ENCODE measurements around the gene SLC15A4.

SLC15A4 gene

DNA sequence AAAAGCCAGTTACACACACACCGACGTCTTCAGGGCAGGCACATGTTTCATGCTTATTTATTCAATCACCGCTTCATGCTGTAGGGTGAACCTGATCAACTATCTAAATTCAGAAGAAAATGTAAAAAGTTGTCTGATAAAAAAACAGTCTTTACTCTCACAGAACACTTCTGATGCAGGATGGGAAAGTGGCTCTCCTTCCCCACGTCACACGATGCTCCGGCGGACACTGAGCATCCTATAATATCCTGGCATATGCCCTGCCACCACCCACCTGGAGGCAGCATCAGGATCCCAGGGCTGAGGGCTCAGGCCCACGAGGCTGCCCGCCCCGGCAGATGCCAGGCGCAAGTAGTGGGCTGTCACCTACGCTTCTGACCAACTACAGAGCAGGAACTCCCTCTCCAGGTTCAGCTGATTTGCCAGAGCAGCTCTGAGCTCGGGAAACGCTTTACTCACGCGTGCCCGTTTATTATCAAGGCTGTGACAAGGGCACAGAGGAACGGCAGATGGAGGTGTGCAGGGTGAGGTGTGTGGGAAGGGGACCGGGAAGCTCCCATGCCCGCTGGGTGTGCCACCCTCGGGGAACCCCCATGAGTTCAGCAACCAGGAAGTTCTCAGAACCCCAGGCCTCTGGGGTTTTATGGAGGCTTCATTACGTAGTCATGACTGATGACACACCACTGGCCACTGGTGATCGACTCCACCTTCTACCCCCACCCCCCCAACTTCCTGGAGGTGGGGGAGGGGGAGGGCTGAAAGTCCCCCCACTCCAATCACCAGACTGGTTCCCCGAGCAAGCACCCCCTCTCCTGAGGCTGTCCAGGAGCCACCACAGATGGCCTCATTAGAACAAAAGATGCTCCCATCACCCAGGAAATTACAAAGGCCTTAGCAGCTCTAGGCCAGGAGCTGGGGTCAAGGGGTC lies 32.1 kb downstream of the SLC15A4 start:
- no peak for DNase-seq

DNA sequence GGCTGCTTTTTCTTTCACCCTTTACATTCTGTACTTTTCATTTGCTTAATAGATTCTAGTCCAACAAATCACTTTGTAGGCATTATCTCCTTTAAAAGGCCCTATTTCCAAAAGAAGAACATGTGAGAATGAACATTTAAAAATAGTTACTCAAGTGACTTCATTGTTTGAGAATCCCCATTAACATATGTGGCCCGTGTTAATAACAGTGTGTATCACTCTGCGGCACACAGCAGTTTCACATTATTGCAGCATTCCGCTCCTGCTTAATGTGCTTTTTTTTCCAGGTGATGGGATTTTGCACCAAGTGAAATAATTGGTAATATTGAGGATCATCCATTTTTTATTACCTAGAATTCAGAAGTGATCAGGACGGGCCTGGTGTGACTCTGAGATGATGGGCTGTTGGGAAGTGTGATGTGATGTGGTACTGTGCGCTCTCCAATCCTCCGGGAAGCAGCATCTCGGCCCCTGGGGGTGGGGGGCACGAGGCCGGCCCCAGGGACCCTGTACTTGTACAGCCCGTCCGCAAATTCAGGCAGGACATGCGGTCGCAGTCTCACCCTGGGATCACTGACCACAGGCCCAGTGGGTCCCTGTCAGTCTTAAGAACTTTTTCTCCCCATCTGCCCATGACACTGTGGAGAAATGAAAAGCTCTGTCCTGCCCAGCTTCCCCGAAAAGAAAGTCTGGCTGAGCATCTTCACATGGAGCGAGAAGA lies 32.9 kb downstream of the SLC15A4 start:
- DNase-seq: no peak

DNA sequence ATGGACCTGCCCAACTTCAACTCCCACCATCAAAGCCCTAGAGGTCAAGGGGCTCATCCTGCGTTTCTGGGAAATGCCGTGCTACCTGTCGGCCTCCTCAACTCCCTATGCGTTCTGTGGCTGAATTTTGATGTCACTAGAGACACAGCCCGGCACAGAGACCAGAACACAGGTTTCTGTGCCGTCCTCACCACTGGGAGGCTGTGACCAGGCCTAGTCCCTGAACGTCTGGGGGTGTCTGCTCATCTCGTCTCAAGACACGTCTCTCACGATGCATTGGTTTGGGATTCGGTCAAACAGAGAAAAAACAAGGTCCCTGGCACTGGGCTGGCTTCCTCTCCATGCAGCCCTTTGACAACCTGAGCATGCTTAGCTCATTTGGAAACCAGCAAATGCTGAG lies 33.5 kb downstream of the SLC15A4 start:
- no peak for DNase-seq

DNA sequence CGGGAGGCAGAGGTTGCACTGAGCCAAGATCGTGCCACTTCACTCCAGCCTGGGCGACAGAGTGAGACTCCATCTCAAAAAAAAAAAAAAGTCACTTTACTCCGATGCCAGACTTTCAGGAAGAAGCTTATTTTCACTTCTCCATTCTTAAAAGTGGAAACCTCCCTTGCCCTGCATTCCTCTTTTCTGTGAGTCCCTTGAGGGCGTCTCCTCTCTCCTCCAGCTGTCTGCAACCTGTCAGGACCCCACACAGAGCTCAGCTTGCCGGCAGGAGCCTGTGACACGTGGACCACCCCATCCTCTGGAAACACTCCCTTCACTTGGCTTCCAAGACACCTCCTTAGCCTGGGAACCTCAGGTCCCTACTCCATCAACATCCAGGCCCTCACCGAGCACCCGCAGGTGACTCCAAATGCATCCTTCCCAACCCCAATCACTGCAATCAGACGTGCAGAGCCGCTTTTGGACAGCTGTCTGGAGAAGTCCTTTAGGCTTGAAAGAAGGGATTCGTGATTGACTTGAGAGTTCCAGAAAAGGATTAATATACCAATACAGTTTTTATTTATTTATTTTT lies 34.3 kb downstream of the SLC15A4 start:
- no peak for DNase-seq

DNA sequence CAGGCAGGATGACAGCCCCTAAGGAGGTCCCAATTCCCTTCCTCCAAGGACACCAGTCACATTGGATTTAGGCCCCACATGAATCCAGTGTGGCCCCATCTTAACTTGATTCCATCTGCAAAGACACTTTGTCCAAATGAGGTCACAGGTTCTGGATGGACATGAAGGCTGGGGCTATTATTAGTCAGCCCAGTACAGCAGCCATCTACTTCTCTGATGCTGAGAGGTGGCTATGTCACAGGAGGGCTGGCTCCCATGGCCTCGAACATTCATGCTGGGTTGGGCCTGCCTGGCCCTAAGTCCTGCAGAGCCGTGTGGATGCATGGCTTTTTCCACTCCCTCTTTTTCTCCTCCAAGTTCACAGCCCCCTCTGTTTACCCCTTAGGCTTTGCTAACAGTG lies 35.9 kb downstream of the SLC15A4 start:
- DNase-seq: no peak

DNA sequence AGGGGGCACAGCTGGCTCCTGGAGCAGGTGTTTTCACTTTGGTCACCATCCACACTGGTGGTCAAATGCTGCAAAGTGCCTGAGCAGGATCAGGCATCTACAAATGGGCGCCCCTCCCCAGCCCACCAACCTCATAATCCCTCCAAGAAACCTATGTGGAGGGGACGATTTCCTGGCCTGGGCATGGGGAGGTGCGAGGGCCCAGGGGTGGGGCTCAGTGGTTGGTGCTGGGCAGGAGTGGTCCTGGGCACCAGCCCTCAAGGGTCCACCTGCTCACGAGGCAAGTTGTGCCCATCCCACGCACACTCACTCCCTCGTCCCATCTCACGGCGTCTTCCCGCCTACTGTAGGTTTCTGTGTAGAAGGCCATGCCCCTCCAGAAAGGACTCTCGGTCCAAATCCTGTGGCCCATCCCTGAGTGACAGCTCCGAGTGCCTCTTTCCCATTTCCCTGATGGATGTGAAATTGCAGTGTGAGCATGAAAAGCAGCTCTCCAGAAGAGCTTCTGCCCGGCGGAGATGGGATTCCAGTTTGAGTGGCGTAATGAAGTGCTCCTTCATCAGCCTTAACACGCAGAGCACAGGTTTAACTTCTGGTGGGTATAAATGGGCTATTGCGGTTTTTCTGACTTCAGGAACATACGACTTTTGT lies 36.9 kb downstream of the SLC15A4 start:
- no peak for DNase-seq

DNA sequence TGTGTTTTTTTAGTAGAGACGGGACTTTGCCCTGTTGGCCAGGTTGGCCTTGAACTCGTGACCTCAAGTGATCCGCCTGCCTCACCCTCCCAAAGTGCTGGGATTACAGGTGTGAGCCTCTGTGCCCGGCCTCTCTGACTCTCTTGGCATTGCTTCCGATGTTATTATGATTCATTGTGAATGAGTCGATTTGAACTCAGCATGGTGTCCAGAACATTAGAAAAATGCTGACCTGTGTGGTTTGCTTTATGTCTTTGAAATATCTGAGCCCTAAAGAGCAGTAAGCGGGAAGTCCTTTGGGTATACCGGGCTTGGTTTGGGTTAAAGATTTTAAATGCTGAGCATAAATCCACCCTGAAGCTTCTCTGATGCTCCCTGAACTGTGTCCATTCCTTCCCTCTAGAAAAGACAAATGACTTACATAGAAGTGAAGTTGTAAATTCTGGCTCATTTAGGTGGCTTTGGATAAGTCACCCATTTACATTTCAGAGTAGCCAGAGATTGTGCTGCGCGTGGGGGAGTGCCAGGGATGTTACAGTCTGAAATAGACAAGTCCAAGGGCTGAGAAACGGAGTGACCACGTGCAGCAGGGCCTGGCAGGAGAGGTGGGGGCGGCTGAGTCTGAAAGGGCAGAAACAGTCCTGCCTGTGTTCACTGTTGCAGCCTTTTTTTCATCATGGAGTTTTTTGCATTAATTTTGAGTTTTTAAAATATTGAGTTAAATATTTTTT lies 39.6 kb downstream of the SLC15A4 start:
- DNase-seq: no peak

DNA sequence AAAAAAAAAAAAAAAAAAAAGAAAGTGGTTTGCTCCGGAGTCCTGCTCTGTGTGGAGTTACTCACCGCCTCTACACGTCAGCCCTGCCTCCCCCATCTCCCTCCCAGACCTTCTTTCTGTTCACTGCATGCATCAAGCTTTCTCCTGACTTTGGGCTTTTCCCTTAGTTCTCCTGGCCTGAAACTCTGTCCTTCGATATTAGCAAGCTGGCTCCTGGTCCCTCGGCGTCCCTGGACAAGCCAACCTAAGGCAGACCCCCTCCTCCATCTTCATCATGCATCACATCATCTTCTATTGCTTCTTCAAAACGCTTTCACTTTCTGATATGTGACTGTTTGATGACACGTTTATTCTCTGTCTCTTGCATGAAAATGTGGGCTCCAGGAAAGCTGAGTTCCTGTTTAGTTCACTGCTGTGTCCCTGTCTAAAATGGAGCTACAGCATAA lies 40.6 kb downstream of the SLC15A4 start:
- no peak for DNase-seq

DNA sequence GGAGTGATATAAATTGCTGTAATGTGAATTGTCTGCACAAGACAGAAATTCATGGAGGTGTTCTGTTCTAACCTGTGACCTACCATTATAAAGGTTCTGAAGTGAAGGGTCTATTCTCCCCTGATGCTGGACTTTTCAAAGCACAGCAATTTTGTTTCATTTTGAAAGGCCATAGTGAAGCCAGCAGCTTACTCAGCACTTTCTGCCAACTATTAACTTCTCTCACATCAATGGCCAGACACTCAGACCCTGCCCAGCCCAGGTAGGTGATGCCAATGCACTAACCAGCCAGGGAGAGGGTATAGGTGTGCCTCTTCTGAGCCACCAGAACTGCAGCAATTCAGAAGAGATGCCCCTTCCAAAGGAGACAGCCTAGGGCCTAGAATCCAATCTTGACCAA lies 43.9 kb downstream of the SLC15A4 start:
- no peak for DNase-seq

DNA sequence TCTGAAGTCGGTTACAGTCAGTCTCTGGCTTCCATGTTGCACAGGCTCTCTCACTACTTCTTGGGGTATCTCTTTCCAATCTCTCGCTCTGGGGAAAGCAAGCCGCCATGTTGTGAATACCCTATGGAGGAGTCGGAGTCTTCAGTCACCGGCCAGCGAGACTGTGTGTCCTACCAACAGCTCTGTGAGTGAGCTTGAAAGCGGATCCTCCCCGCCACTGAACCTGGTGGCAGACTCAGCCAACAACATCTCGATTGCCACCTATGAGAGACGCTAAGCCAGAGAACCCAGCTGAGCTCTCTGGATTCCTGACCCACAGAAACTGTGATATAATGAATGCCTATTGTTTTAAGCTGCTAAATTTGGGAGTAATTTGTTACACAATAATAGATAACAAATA lies 51.5 kb downstream of the SLC15A4 start:
- DNase-seq: no peak

DNA sequence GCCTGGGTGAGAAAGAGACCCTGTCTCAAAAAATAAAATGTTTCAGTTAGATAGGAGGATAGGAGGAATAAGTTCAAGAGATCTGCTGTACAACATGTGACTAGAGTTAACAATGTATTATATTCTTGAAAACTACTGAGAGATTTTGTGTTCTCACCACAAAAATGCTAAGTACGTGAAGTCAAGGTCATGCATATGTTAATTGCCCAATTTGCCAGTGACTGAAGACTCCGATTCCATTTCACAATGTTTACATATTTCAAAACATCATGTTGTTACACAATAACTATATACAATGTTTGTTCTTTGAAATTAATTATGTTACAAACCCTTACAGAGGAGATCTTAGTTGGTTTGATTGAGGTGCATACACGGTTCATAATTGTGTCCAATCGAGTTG lies 52.1 kb downstream of the SLC15A4 start:
- DNase-seq: no peak

DNA sequence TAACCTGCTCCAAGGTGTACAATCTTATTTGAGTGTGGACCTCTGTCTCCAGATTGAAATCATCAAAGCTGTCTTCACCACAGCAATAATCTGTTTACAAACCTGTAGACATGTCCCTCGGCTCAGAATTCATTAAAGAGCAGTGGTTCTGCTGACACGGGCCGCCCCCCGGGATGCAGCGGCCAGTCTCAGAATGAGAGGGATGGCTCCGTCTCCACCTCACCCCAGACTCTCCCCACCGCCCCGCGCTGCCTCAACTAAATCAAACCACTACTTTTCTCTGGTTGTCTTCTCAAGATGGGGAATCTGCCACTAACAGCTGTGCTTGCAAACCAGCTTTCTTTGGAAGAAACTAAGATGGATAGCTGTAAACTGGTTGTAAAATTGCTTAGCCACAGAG lies 56.2 kb downstream of the SLC15A4 start:
- DNase-seq: no peak

DNA sequence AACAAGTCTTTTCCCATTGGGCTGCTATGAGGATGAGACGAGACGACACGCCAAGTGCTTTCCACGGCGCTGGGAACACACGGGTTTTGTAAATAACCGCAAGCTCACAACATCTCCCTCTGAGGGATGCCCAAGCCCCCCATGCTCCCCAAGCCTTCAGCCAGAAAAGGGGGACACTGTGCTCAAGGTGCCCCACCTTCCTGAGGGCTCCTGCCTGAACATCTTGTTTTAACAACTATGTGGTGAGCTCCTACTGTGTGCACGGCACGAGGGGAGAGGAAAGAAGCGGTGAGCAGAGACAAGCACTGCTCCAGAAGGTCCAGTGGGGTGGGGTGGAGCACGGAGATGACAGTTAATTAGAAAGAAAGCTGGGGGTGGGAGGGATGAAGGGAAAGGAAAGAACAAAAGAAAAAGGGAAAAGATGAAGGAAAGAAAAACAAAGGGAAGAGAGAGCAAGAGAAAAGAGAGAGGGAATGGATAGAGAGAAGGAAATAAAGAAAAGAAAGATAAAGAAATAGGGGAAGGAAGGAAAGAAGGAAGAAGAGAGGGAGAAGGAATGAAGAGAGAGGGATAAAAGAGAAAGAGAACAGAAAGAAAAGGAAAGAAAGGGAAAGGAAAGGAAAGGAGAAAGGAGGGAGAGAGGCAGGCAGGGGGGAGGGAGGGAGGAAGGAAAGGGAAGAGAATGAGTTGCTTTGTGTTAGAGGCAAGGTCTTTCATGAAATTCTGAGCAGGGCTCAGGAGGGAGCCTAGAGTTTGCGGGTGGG lies 56.8 kb downstream of the SLC15A4 start:
- DNase-seq: no peak

DNA sequence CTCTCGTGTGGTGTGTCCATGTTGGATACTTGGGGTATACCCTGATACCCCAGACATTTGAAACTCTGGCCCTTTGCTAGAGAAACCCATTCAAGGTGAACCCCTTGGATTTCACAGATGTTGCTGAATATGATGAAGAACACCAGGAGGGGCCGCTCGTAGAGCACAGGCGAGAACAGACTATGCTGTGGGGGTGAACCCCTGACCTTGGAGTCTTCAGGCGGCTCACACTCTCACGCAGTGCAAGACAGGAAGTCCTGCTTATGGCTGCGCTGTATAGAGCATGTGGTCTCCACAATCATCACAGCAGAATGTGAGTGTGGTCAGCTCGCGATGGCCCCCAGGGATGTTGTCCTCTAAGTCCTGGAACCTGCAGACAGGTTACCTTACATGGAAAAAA lies 60.4 kb downstream of the SLC15A4 start:
- DNase-seq: no peak

DNA sequence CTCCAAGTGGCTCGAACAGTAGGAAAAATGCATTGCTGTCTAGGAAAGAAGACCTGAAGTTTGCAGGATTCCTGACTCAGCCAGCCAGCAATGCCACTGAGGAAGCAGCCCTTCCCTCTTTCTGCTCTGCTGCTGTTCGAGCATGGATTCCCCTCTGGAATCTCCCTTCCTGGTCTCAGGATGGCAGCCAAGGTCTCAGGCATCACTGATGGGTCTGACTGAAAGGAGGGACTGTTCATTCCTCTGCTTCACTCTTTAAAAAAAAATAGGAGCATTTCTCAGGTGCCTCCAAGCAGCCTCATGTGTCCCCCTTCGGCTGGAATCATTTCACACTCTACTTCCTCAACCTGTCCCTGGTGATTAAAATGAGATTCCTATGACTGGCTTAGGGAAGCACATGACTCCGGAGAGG lies 62.4 kb downstream of the SLC15A4 start:
- DNase-seq: no peak

DNA sequence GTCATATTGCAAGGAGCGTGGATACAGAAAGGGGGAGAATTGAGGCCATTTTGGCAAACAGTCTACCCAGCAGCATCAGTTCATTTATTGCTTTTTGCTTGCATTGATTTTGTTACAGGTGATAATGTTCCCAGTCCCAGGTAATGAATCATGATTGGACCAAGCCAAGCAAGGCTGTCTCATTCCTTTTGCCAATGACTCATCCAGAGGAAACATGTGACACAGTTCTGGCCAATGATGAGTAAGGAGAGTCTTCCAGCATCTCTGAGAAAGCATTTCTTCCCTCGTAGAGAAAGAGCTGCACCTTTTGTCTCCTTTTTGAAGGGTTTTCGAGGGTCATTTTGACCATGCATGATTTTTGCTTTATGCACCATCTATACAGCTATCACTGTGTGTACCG lies 68.2 kb downstream of the SLC15A4 start:
- no peak for DNase-seq

DNA sequence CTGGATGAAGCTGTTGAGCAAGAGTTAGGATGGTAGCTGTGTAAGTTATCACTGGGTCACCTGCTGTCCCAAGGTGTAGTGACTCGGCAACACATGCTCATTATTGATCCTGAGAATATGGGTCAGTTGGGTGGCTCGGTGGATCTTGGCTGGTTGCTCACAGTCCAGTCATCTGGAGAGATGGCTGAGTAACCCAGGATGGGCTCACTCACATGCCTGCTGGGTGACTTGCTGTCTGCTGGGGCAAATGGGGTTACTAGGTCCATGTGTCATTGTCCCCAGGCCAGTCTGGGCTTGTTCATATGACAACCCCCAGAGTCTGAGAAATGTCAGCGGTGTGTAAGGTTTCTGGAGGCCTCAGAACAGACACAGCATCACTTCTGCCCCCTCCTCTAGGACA lies 69.5 kb downstream of the SLC15A4 start:
- no peak for DNase-seq

DNA sequence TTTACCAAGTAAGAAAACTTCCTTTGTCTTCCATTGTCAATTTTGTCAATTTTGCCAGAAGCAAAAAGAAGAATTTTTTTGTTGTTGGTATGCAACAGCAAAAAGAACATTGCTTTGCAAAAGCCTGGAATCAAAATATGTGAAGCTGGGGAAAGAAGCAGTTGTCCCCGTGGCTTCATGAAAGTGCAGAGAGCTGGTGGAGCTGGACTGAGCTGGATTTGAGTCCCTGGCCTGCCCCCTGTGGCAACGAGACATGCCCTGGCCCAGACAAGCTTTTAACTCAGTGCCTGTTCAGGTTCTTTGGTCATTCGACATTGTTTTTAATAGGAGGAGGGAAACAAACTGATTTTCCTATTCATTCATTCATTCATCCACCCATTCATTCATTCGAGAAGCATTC lies 70.3 kb downstream of the SLC15A4 start:
- DNase-seq: no peak

DNA sequence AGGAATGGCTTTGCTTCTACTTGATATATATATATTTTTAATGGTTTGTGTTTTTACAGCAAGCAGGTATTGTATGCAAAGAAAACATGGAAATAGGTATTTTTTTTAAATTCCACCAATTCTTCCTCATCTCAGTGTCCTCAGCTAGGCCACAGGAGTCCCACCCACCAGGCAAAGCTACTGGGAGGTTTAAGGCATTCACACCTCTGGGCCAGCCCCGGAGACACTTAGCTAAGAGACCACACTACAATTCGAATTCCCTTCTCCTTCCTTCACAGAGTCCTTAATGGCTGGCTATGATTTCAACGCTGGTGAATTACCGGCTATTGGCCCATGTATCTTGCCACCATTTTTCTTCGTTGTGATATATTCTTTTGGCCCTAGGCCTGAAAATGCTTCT lies 71.4 kb downstream of the SLC15A4 start:
- no peak for DNase-seq

DNA sequence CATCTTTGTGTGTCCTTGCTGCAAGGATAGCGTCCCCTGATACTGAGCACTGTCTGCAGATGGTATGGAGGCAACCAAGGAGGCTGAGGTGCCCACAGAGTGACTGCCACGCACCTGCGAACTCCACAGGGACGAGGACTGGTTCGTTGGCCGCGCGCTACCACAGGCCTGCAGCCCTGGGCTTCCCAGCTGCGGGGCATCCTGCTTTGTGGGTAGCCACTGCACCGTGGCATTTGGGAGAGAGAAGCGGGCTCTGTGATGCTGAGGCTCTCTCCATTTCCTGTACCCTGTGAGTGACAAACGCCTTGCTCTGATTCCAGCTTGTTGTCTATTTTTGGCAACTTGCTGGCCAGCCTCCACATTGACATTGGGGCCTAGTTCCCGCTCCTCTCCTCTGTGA lies 76.3 kb downstream of the SLC15A4 start:
- no peak for DNase-seq

DNA sequence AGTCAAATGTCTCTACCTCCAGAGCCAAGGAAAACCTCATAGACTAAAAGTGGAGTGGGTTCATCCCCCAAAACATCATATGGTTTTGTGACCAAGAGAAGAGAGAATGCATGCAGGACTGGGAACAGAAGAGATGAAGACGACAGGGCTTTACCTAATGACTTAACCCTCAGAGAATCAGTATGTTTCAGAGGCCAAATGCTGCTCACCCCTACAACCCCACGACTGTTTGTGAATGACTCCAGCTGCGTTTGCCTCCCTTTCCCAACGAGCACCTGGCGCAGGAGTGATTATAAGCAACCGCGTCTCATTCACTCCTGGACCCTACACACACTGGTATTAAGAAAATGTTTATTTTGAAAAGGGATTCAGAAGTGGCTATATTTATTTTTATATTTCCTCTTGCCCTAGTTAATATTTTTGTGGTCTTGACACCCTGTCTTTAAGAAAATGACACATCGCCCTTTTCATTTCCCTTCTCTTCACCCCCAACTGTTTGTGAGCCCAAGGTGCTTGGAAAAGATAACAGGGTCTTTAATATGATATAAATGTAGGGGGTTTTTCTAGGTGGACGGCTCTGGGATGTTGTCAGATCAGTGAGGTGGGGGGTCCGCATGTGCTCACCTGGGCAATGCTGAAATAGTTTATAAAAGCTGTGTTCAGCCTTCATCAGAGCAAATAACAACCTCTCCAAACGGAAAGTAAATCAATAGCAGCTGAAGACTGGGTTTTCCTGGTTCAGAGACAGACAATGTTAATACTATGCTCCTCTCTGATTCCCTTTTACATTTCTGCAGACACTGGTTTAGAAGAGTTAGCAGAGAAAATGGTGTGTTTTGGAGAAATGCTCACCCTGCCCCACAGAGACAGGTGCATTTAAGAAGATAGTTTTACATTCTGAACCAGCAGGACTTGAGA lies 77.7 kb downstream of the SLC15A4 start:
- DNase-seq: no peak

Measured in NCI-H1048 (cell line).